ENCODE measurements around the gene HSD11B2. TPM values are rescaled to one million over a fixed set of nuclear protein-coding genes. Genes with fewer than 3 reads are reported as not detected.

The HSD11B2 gene
- total and polyA plus RNA-seq, 2 of the 8 experiments (the other 6 are each of a cell fraction or from before 2014, with no cell fraction given), result 28.7 to 32.9 TPM

- no peak overlapping the region for H2BK120ac ChIP-seq (replicated peaks; ENCODE audit: low read depth, low read length)
- no peak overlapping the region; the same call in 1 of the 2 replicates for H4K8ac ChIP-seq (ENCODE audit: extremely low read depth, insufficient read depth, low read length)
- H3K4me3 ChIP-seq (ENCODE audit: extremely low read depth in 1 of 4, insufficient read depth in 2 of 4, low read depth in 3 of 4, low read length in 4 of 4), result no peak overlapping the region
- H4K91ac ChIP-seq (replicated peaks; ENCODE audit: insufficient read length, low read length), result no peak overlapping the region
- H3K14ac ChIP-seq (ENCODE audit: insufficient read length), result no peak overlapping the region
- no peak overlapping the region for H2BK5ac ChIP-seq (ENCODE audit: low read depth, low read length)
- peaks cover 2% of the 10 kb centered on the region for H3K79me1 ChIP-seq (ENCODE audit: low read depth, low read length)
- H4K5ac ChIP-seq (ENCODE audit: insufficient read length, low read depth, low read length), result no peak overlapping the region
- H3K36me3 ChIP-seq (ENCODE audit: control insufficient read depth in 2 of 4, insufficient read depth in 4 of 4, low read length in 3 of 4), result no peaks in the 10 kb centered on the region
- H2AFZ ChIP-seq (ENCODE audit: low read length), result no peak overlapping the region
- H3K9me3 ChIP-seq (ENCODE audit: insufficient read depth in 2 of 2, low read depth in 1 of 2, low read length in 1 of 2), result no peaks in the 10 kb centered on the region
- no peak overlapping the region for H3K4ac ChIP-seq (replicated peaks; ENCODE audit: insufficient read length, low read depth, low read length)
- no peak overlapping the region for H3K23ac ChIP-seq (ENCODE audit: insufficient read length)
- no peaks in the 10 kb centered on the region for H3K27me3 ChIP-seq (replicated peaks in 1 of 4; ENCODE audit: control insufficient read depth in 3 of 4, extremely low read depth in 1 of 4, insufficient read depth in 3 of 4, low read length in 3 of 4)
- H3K4me1 ChIP-seq (replicated peaks in 1 of 4; ENCODE audit: control insufficient read depth in 3 of 4, insufficient read depth in 4 of 4, low read length in 3 of 4), result peaks cover 0 to 5% (median 2%) of the 10 kb centered on the region in 4 experiments; a peak in 4 of 7 replicates
- peaks cover 14 to 21% of the 10 kb centered on the region in 2 experiments for H4K20me1 ChIP-seq (replicated peaks in 1 of 2; ENCODE audit: control insufficient read depth in 1 of 2, insufficient read depth in 2 of 2, low read length in 2 of 2)
- WGBS, 2 experiments (ENCODE audit: extremely low coverage in 1 of 2, insufficient coverage in 1 of 2, insufficient read length in 1 of 2, insufficient replicate concordance in 2 of 2, low coverage in 1 of 2, low lambda C conversion rate in 2 of 2, missing lambda C conversion rate in 1 of 2), result 91% methylated on average over 4 of the region's 4 CpGs; no CpG with 5 or more reads in 1 of the 2 experiments
- H3K56ac ChIP-seq (replicated peaks; ENCODE audit: insufficient read length, low read depth, low read length), result no peak overlapping the region
- H3K27ac ChIP-seq (ENCODE audit: low read depth, low read length), result no peak overlapping the region
- ChIA-PET POLR2A (ENCODE audit: partially characterized antibody) (no interaction called here), CTCF (ENCODE audit: partially characterized antibody) (interaction anchor here (0.6 to 28.6 kb wide), 12 partner anchors 20 to 203 kb away, joined by 3 to 683 read pairs (median 4); partner anchors contain the start of genes CARMIL2, HSD11B2 and ZDHHC1)
- H2BK12ac ChIP-seq (ENCODE audit: low read depth, low read length), result no peak overlapping the region
- no peak overlapping the region for H2BK20ac ChIP-seq (ENCODE audit: low read length)
- H3K9ac ChIP-seq (replicated peaks in 1 of 4; ENCODE audit: extremely low read depth in 1 of 4, low read depth in 3 of 4, low read length in 3 of 4), result no peak overlapping the region
- TF ChIP-seq TAF1 (IDR thresholded peaks at IDR 0.05; ENCODE audit: low read depth, low read length) (no peak), SP2 (IDR thresholded peaks at IDR 0.05; ENCODE audit: low read length) (no peak)
- no peaks in the 10 kb centered on the region for H3K23me2 ChIP-seq (ENCODE audit: low read depth, low read length)
- DNase-seq (ENCODE audit: low read depth in 1 of 2, low spot score in 2 of 2), result no peak
- H2BK15ac ChIP-seq (ENCODE audit: low read length), result no peak overlapping the region
- FAIRE-seq, result no peak
- H3K4me2 ChIP-seq (ENCODE audit: insufficient read depth in 1 of 2, low read depth in 2 of 2, low read length in 2 of 2), result no peak overlapping the region
- H3K18ac ChIP-seq (ENCODE audit: extremely low read depth, low read length), result no peak overlapping the region
- H3K79me2 ChIP-seq (ENCODE audit: control insufficient read depth in 1 of 2, insufficient read depth in 2 of 2, low read length in 2 of 2), result peaks cover 0 to 11% of the 10 kb centered on the region in 2 experiments; a peak in 1 of 4 replicates
- H2AK5ac ChIP-seq (ENCODE audit: low read depth, low read length), result no peak overlapping the region
Observed at GRCh38 chr16:67463691-67464090, 32.8 kb downstream of the HSD11B2 start.
